ENCODE measurements around the gene EARS2.
"Not testable (repeated sequence)": the region's sequence is repeated elsewhere in the genome, so short reads cannot be mapped to it uniquely, and the experiment has no call there.

EARS2 gene

DNA sequence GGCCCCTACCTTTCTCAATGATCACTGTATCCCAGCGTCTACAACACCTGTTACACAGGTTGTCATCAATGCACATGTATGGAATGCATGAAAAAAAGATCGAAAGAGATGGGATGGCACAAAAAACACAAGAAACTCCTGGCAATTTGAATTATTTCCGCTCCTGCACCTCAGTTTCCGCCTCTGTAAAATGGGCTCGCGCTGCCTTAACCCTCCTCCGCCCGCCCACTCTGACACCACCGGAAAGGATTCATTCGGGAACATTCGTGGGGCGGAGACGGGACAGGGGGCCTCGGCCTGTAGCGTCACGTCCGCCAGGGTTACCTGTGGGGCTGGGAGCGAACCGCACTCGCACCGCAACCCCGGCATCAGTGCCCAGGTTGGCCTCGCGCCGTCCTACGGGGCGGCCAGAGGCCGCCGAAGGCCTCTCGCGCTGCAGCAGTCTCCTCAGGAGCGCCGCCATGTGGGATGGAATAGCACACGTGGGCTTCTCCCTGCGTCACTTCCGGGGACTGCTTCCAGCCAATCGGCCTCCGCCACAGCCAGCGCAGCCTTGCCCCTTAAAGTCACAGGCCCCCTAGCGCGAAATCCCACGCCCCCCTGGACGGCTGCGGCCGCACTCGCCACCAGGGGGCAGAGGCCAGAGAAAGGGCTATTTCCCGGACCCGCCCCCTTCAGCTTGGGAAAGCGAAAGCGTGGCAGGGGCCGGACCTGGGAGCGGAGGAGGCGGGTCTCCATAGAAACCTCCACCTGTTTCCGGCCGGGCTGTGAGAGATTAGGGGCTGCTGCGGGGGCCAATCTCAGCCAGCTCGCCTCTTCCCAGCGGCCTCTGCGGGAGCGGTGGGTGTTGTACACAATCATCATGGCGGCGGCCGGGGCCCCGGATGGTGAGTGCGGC lies at the start of gene EARS2, which contains the start of gene UBFD1:
EARS2 (minus strand) TSS at position 470 of the 898 bp plus-strand sequence; CDS start at position 463, 7 bp downstream.
UBFD1 (plus strand) TSS at position 847 of the 898 bp plus-strand sequence; CDS start at position 863, 16 bp downstream.
- ATAC-seq (replicated peaks; ENCODE audit: extremely low read depth, poor library complexity, severe bottlenecking): peak; percentile 95
- Mint-ChIP-seq H3K27me3 (no peaks in the 10 kb centered on the region), H3K4me1 (peaks cover 22% of the 10 kb centered on the region), H3K36me3 (ENCODE audit: insufficient read depth) (peaks cover 27% of the 10 kb centered on the region), H3K4me3 (peak within 1 kb of the TSS; percentile 95), H3K9me3 (no peaks in the 10 kb centered on the region), H3K27ac (ENCODE audit: low read depth) (peak within 1 kb of the TSS; percentile 90)
- peak; percentile 91 to 95 for DNase-seq (ENCODE audit: low spot score in 2 of 2)

DNA sequence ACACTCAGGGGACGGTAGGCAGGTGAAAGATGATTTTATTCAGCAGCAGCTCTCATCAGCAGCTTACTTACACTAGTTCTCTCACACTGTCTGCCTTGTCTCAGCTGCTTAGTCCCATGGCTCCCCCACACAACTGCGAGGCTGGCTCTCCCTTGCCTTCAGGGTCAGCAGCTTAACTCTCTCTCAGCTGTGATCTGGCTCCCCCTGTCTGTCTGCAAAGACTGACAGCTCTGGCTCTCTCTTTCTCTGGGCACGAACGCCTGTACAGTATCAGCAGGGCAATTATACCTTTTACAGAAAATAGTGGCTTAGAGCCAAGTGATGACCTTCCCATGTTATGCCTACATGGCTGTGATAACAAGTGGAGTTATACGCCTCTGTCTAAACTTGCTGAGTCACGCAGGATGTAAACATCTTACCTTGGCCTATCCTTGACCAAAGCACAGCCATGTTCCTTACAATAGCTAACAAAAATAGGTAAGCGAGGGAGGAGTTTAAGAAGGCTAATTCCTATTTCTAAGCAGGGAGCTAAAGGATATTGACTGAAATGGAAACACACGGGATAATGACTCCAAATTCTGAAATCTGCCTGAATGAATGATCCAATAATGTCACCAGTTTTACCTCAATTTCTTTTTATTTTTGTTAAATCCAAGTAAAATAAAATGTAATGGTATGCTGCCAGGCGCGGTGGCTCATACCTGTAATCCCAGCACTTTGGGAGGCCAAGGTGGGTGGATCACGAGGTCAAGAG lies 40.0 kb upstream of the EARS2 start:
- Mint-ChIP-seq H3K27ac (ENCODE audit: low read depth) (peak overlapping the region; percentile 49), H3K27me3 (no peaks in the 10 kb centered on the region), H3K36me3 (ENCODE audit: insufficient read depth) (peaks cover 15% of the 10 kb centered on the region), H3K4me1 (peaks cover 20% of the 10 kb centered on the region), H3K4me3 (peak overlapping the region; percentile 51), H3K9me3 (no peaks in the 10 kb centered on the region)
- ATAC-seq (replicated peaks; ENCODE audit: extremely low read depth, poor library complexity, severe bottlenecking) (no peak), DNase-seq (ENCODE audit: low spot score in 2 of 2) (no peak)

DNA sequence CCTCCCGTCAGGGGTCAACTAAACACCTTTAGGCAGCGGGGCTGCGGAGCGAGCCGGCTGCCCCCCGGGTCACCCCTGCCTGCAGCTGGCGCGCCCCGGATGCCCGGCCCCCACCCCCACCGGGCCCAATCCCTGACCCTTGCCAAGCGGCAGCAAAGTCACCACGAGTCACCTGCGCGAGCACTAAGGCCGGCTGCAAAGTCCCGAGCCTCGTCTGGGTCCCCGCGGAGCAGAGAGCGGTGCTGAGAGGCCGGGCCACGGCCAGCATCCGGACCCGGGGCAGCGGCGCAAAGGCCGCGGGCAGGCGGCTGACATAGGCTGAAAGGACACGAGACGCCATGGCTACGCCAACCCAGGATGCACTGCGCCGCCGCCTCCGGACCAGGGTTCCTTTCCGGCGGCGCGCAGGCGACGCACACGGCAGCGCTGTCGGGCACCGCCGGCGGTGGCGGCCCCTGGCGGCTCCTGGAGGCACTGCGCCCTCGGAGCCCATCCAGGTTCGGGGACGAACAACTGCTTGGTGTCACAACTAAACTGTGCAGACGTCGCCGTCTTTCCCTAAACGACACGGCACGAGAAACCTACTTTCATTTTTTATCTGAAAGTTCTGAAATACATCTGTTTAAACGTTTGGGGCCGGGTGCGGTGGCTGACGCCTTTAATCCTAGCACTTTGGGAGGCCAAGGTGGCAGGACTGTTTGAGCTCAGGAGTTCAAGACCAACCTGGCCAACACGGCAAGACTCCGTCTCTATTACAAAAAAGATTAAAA lies 39.0 kb upstream of the EARS2 start, which contains the start of gene NDUFAB1:
NDUFAB1 (minus strand) TSS at position 366 of the 770 bp plus-strand sequence; CDS start at position 340, 26 bp downstream.
- peak; percentile 83 to 92 for DNase-seq (ENCODE audit: low spot score in 2 of 2)
- Mint-ChIP-seq H3K27me3 (no peaks in the 10 kb centered on the region), H3K9me3 (no peaks in the 10 kb centered on the region), H3K27ac (ENCODE audit: low read depth) (peak within 1 kb of the TSS; percentile 49), H3K36me3 (ENCODE audit: insufficient read depth) (peaks cover 13% of the 10 kb centered on the region), H3K4me3 (peak within 1 kb of the TSS; percentile 77), H3K4me1 (peaks cover 29% of the 10 kb centered on the region)
- peak; percentile 98 for ATAC-seq (replicated peaks; ENCODE audit: extremely low read depth, poor library complexity, severe bottlenecking)

DNA sequence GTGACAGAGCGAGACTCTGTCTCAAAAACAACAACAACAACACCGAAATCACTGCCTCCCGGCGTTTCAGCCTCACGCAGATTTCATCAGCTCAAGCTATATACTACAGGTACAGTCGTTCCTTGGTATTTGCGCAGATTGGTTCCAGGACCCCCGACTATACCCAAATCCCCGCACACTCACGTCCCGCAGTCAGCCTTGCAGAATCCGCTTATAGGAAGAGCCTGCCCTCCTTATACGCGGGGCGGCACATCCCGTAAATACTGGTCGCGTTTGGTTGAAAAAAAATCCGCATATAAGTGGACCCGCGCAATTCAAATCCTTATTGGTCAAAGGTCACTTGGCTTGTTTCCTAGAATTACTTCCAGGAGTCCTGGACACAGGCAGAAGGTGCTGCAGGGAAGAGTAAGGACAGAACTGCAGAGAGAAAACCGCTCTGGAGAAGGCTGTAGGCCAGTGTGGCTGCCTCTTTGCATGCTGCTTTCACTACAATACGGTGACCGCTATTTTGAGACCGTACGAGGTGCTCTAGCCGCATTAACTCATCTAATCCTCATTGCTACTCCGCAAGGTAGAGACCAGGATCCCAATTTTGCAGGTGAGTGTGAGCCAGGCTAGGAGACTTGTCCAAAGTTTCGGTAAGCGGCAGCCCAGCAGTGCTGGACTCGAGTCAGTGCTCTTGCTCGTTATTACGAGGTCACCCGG lies 38.2 kb upstream of the EARS2 start:
- DNase-seq (ENCODE audit: low spot score in 2 of 2): no peak
- Mint-ChIP-seq H3K9me3 (no peaks in the 10 kb centered on the region), H3K27ac (ENCODE audit: low read depth) (peak overlapping the region; percentile 49), H3K4me3 (peak overlapping the region; percentile 77), H3K27me3 (no peaks in the 10 kb centered on the region), H3K36me3 (ENCODE audit: insufficient read depth) (peaks cover 8% of the 10 kb centered on the region), H3K4me1 (peaks cover 29% of the 10 kb centered on the region)
- ATAC-seq (replicated peaks; ENCODE audit: extremely low read depth, poor library complexity, severe bottlenecking): no peak

DNA sequence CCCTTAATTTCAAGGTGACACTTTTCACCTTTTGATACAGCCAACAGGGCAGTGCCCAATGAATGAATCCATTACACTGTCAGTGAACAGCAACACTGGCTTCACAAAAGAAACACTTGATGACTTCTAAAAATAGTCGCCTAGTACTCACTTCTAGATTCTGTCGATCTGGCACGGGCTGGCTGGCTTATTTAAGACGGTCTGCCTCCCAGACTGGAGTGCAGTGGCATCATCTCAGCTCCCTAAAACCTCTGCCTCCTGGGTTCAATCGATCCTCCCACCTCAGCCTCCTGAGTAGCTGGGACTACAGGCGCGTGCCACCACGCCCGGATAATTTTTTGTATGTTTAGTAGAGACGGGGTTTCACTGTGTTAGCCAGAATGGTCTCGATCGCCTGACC lies 37.0 kb upstream of the EARS2 start:
- no peak overlapping the region for H3K4me3 Mint-ChIP-seq
- peaks cover 18% of the 10 kb centered on the region for H3K36me3 Mint-ChIP-seq (ENCODE audit: insufficient read depth)
- peaks cover 33% of the 10 kb centered on the region for H3K4me1 Mint-ChIP-seq
- ATAC-seq (replicated peaks; ENCODE audit: extremely low read depth, poor library complexity, severe bottlenecking) (no peak), DNase-seq (ENCODE audit: low spot score in 2 of 2) (no peak)
- H3K27me3 Mint-ChIP-seq: no peaks in the 10 kb centered on the region
- no peak overlapping the region for H3K27ac Mint-ChIP-seq (ENCODE audit: low read depth)
- H3K9me3 Mint-ChIP-seq: no peaks in the 10 kb centered on the region

DNA sequence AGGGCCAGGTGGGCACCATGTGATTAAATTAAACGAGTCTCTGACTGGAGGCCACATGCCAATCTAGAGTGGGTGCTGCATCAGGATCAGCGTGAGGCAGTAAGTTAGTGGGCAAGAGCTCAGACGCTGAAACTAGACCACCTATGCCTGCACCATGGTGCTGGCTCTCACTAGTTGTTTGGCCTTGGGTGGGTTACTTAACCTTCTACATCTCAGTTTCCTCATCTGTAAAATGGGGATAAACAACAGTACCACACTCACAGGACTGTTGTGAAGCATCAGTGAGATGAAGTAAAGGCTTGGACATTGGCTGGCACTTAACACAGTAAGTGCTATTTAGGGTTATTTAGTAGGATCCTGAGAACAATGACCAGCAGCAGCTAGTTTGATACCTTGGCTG lies 33.0 kb upstream of the EARS2 start:
- Mint-ChIP-seq H3K27ac (ENCODE audit: low read depth) (no peak overlapping the region), H3K4me3 (no peak overlapping the region), H3K9me3 (no peaks in the 10 kb centered on the region), H3K27me3 (no peaks in the 10 kb centered on the region), H3K4me1 (peaks cover 25% of the 10 kb centered on the region), H3K36me3 (ENCODE audit: insufficient read depth) (peaks cover 36% of the 10 kb centered on the region)
- no peak for ATAC-seq (replicated peaks; ENCODE audit: extremely low read depth, poor library complexity, severe bottlenecking)
- no peak for DNase-seq (ENCODE audit: low spot score in 2 of 2)

DNA sequence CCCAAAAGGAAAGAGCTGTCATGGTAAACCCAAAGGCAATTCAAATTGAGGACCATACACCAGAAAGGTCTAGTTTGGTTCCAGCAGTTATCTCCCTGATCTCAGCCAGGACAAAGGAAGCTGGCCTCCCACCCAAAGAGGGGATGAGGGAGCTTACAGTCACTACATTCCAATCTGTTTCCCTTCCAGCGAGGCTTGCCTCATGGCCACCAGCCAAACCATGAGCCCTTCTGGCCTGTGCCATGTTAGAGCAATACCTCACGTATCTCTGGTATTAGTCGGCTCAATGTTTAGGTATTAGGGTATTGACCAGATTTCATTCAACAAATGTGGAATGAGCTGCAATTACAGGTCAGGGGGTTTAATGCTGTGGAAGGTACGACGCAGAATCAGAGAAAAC lies 30.6 kb upstream of the EARS2 start:
- no peak for DNase-seq (ENCODE audit: low spot score in 2 of 2)
- H3K36me3 Mint-ChIP-seq (ENCODE audit: insufficient read depth): peaks cover 44% of the 10 kb centered on the region
- no peak overlapping the region for H3K4me3 Mint-ChIP-seq
- H3K9me3 Mint-ChIP-seq: no peaks in the 10 kb centered on the region
- H3K27me3 Mint-ChIP-seq: no peaks in the 10 kb centered on the region
- no peak overlapping the region for H3K27ac Mint-ChIP-seq (ENCODE audit: low read depth)
- no peak for ATAC-seq (replicated peaks; ENCODE audit: extremely low read depth, poor library complexity, severe bottlenecking)
- peaks cover 19% of the 10 kb centered on the region for H3K4me1 Mint-ChIP-seq

DNA sequence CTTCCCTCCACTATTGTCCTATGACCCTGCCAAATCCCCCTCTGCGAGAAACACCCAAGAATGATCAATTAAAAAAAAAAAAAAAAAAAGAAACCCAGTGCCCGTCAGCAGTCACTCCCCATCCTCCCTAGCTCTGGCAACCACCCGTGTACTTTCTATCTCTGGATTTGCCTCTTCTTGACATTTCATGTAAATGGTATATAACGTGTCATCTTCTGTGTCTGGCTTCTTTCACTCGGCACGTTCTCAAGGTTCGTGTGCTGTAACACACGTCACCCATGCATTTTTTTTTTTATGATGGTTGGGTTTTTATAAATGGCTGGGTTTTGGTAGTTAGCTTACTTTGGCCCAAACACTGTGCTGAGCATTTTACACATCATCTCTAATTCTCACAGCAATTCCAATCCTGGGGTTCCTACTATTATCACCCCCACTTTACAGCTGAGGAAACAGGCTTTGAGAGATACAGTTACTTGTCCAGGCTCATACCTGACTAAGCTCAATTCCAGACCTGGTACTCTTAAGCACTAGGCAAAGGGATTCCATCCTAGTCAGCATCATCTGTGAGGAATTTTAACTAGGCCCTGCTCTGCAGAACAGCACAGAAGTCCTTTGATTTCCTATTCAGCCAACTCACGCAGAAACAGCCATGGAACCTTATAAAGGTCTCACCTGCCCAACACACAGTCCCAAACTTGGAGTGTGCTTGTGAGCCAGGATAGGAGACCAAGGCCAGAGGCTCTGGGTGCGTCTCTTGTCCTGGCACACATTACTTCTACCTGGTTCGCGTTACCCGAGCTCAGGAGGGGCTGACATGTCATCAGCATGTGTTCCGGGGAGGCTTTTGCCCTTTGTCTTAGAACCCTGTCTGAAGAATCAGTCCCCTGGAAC lies 27.3 kb upstream of the EARS2 start:
- H3K27ac Mint-ChIP-seq (ENCODE audit: low read depth): no peak overlapping the region
- no peak for ATAC-seq (replicated peaks; ENCODE audit: extremely low read depth, poor library complexity, severe bottlenecking)
- H3K36me3 Mint-ChIP-seq (ENCODE audit: insufficient read depth): peaks cover 53% of the 10 kb centered on the region
- H3K9me3 Mint-ChIP-seq: no peaks in the 10 kb centered on the region
- H3K4me1 Mint-ChIP-seq: peaks cover 4% of the 10 kb centered on the region
- H3K4me3 Mint-ChIP-seq: no peak overlapping the region
- DNase-seq (ENCODE audit: low spot score in 2 of 2): no peak
- no peaks in the 10 kb centered on the region for H3K27me3 Mint-ChIP-seq

DNA sequence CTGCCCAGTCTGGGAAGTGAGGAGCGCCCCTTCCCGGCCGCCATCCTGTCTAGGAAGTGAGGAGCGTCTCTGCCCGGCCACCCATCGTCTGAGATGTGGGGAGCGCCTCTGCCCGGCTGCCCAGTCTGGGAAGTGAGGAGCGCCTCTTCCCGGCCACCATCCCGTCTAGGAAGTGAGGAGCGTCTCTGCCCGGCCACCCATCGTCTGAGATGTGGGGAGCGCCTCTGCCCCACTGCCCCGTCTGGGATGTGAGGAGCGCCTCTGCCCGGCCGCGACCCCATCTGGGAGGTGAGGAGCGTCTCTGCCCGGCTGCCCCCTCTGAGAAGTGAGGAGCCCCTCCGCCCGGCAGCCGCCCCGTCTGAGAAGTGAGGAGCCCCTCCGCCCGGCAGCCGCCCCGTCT lies 26.1 kb upstream of the EARS2 start:
- H3K9me3 Mint-ChIP-seq; H3K27ac Mint-ChIP-seq (ENCODE audit: low read depth); H3K4me3 Mint-ChIP-seq; ATAC-seq (replicated peaks; ENCODE audit: extremely low read depth, poor library complexity, severe bottlenecking); H3K27me3 Mint-ChIP-seq; DNase-seq (ENCODE audit: low spot score in 2 of 2); H3K4me1 Mint-ChIP-seq: not testable (repeated sequence)
- peaks cover 54% of the 10 kb centered on the region for H3K36me3 Mint-ChIP-seq (ENCODE audit: insufficient read depth)

DNA sequence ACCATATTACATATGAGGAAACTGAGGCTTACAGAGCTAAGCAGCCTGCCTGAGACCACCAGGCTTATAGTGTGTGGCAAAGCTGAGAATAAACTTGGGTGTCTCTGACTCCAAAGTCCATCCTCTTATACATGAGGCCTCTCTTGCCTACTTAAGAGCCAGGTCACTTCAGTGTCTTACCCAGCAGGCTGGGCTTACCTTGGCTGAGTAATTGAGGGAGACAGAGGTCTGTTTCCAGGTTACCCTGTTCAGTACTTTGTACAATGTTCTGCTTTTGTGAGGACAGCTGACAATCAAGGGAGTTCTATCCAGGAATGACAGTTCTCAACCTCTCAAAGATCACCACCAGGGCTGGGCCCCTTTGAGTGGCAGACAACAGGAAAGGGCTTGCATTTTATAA lies 24.6 kb upstream of the EARS2 start:
- DNase-seq (ENCODE audit: low spot score in 2 of 2): no peak
- Mint-ChIP-seq H3K4me1 (no peaks in the 10 kb centered on the region), H3K27ac (ENCODE audit: low read depth) (no peak overlapping the region)

DNA sequence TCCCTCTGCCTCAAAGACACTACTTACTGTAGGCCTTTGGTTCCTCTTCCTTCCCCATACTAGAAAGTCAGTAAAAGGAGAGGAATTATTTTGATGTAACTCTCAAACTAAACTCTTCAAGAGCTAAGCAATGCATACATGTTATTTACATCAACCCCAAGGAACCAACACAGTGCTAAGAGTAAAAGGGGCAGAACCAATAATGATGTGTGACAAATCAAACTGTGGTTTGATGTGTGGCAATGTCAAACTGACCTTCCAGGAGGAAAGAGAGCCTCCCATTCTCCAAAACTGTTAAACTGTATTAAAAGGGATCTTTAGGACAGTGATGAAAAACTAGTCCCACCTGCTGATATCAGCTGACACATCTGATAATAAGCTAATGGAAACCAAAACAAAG lies 23.2 kb upstream of the EARS2 start:
- no peak overlapping the region for H3K27ac Mint-ChIP-seq (ENCODE audit: low read depth)
- H3K4me1 Mint-ChIP-seq: no peaks in the 10 kb centered on the region
- ATAC-seq (replicated peaks; ENCODE audit: extremely low read depth, poor library complexity, severe bottlenecking) (no peak), DNase-seq (ENCODE audit: low spot score in 2 of 2) (no peak)
- H3K27me3 Mint-ChIP-seq: no peaks in the 10 kb centered on the region
- peaks cover 48% of the 10 kb centered on the region for H3K36me3 Mint-ChIP-seq (ENCODE audit: insufficient read depth)
- H3K9me3 Mint-ChIP-seq: no peaks in the 10 kb centered on the region
- H3K4me3 Mint-ChIP-seq: no peak overlapping the region

More for the DNA sequence above, 24.6 kb upstream of the EARS2 start:
- H3K4me3 Mint-ChIP-seq: no peak overlapping the region
- H3K36me3 Mint-ChIP-seq (ENCODE audit: insufficient read depth): peaks cover 55% of the 10 kb centered on the region
- ATAC-seq (replicated peaks; ENCODE audit: extremely low read depth, poor library complexity, severe bottlenecking): no peak
- no peaks in the 10 kb centered on the region for H3K9me3 Mint-ChIP-seq
- H3K27me3 Mint-ChIP-seq: no peaks in the 10 kb centered on the region
